HCT116 (cell line): ENCODE data around the gene FGFR3. TPM values are rescaled to one million over a fixed set of nuclear protein-coding genes. Genes with fewer than 3 reads are reported as not detected.

Source experiments
- ATAC-seq: fragments of 200-7000 bp; cut with Tn5 transposase; 2 replicates; pipeline ENCODE4 v1.9.1; 2020; ENCODE audit warnings: mild to moderate bottlenecking, moderate library complexity
- BruUV-seq: library from RNA; stranded (reverse); fragments of 400-500 nt; replicated peaks from 2 replicates; lab custom pipeline; 2021; lab: Mats Ljungman, UMichigan
- CTCF ChIA-PET: fragments of 300-600 bp; sonication (Branson Sonifier 250); formaldehyde crosslinking; loops from one replicate; lab custom pipeline; 2021; ENCODE audit warnings: antibody characterized with exemption; lab: Charles Lee
- POLR2A ChIA-PET: fragments of 300-600, 350-600 bp; sonication (Branson Sonifier 250); formaldehyde crosslinking; loops from one replicate; lab custom pipeline; 2021; ENCODE audit warnings: antibody characterized with exemption; lab: Charles Lee
- RAD21 ChIA-PET, 2 experiments: fragments of 300-600 bp; sonication (Branson Sonifier 250); formaldehyde crosslinking; loops; one replicate each; lab custom pipeline; 2023; ENCODE audit warnings: low total read pairs in 2 of 2; ENCODE audit not compliant: uncharacterized antibody in 2 of 2, unreplicated experiment in 2 of 2, low non-redundant PET in 1 of 2; lab: Charles Lee
- DNase-seq: peaks from one replicate; pipeline ENCODE4 v3.0.0-alpha.2; 2010; ENCODE audit warnings: low read depth, low spot score
- H2AFZ ChIP-seq: fragments of 200-600 bp; shearing (Covaris generic), sonication (generic); 2 replicates; pipeline ENCODE4 v1.6.1; 2017; ENCODE audit warnings: low read depth, mixed run types, mixed read lengths, antibody characterized with exemption, low read length; ENCODE audit not compliant: poor library complexity, severe bottlenecking
- H3K27ac ChIP-seq: 2 replicates; pipeline ENCODE4 v1.5.1; 2012; ENCODE audit warnings: low read depth, low read length
- H3K27me3 ChIP-seq: fragments of 200-600 bp; sonication (generic); 2 replicates; pipeline ENCODE4 v1.6.1; 2016; ENCODE audit warnings: mixed run types, low read length, mixed read lengths; ENCODE audit not compliant: insufficient read depth
- H3K36me3 ChIP-seq, 2 experiments: fragments of 200-500 bp in 1 of 2; fragments of 200-600 bp in 1 of 2; sonication (Bioruptor generic) in 1 of 2; sonication (generic) in 1 of 2; 2 replicates each; pipeline versions ENCODE4 v1.5.1 to v1.6.1; 2014 to 2016; ENCODE audit warnings: low read length in 2 of 2, inconsistent platforms in 1 of 2, mixed read lengths in 1 of 2, mixed run types in 1 of 2; ENCODE audit not compliant: insufficient read depth in 2 of 2, control insufficient read depth in 1 of 2
- H3K4me1 ChIP-seq, 2 experiments: fragments of 200-600 bp in 1 of 2; sonication (generic) in 1 of 2; 2 replicates each; pipeline versions ENCODE4 v1.5.1 to v1.6.1; 2012 to 2017; ENCODE audit warnings: low read length in 2 of 2, inconsistent platforms in 1 of 2, mild to moderate bottlenecking in 1 of 2, mixed read lengths in 1 of 2, mixed run types in 1 of 2, moderate library complexity in 1 of 2; ENCODE audit not compliant: insufficient read depth in 2 of 2, control insufficient read depth in 1 of 2
- H3K4me2 ChIP-seq: fragments of 200-600 bp; sonication (generic); 2 replicates; pipeline ENCODE4 v1.6.1; 2017; ENCODE audit warnings: mixed run types, low read length, mixed read lengths
- H3K4me3 ChIP-seq, 2 experiments: fragments of 200-600 bp in 1 of 2; sonication (generic) in 1 of 2; replicated peaks in 1 of 2; 2 replicates each; pipeline ENCODE4 v1.5.1; 2011 to 2016; ENCODE audit warnings: low read length in 2 of 2, control low read depth in 1 of 2, low read depth in 1 of 2, mild to moderate bottlenecking in 1 of 2, mixed read lengths in 1 of 2, mixed run types in 1 of 2
- H3K79me2 ChIP-seq: fragments of 200-600 bp; sonication (generic); 2 replicates; pipeline ENCODE4 v1.6.1; 2017; ENCODE audit warnings: mild to moderate bottlenecking, mixed run types, low read length, moderate library complexity, mixed read lengths; ENCODE audit not compliant: insufficient read depth
- H3K9ac ChIP-seq: fragments of 200-600 bp; sonication (generic); 2 replicates; pipeline ENCODE4 v1.6.1; 2016; ENCODE audit warnings: low read length, mixed read lengths
- H3K9me2 ChIP-seq: fragments of 200-600 bp; sonication (generic), shearing (Covaris generic); 2 replicates; pipeline ENCODE4 v1.6.1; 2017; ENCODE audit warnings: mixed run types, mild to moderate bottlenecking, moderate library complexity; ENCODE audit not compliant: insufficient read depth
- H3K9me3 ChIP-seq, 2 experiments: fragments of 200-500 bp in 1 of 2; fragments of 200-600 bp in 1 of 2; sonication (Bioruptor generic) in 1 of 2; sonication (generic) in 1 of 2; 2 replicates each; pipeline ENCODE4 v1.6.1; 2014 to 2017; ENCODE audit warnings: low read length in 2 of 2, mixed read lengths in 2 of 2, inconsistent platforms in 1 of 2, low read depth in 1 of 2, mild to moderate bottlenecking in 1 of 2, mixed run types in 1 of 2, moderate library complexity in 1 of 2; ENCODE audit not compliant: control insufficient read depth in 1 of 2, insufficient read depth in 1 of 2
- H4K20me1 ChIP-seq: fragments of 200-600 bp; sonication (generic), shearing (Covaris generic); 2 replicates; pipeline ENCODE4 v1.6.1; 2017; ENCODE audit warnings: mixed run types, mild to moderate bottlenecking, moderate library complexity; ENCODE audit not compliant: insufficient read depth
- CBX3 ChIP-seq: IDR thresholded peaks from 2 replicates; pipeline ENCODE4 v1.6.1; 2012; ENCODE audit warnings: low read depth
- EZH2phosphoT487 ChIP-seq: fragments of 200-600 bp; IDR thresholded peaks from 2 replicates; pipeline ENCODE4 v1.6.1; 2018; ENCODE audit warnings: antibody characterized with exemption, borderline replicate concordance
- POLR2AphosphoS5 ChIP-seq: IDR thresholded peaks from 2 replicates; pipeline ENCODE4 v1.6.1; 2011; ENCODE audit warnings: mild to moderate bottlenecking, low read depth, low read length, moderate library complexity
- TCF7L2 ChIP-seq: IDR thresholded peaks from 2 replicates; pipeline ENCODE4 v1.7.0; 2011; ENCODE audit warnings: borderline replicate concordance, inconsistent platforms; ENCODE audit not compliant: insufficient read depth, insufficient read length; ENCODE audit errors: extremely low read depth
- intact Hi-C: fragments of 100-400 bp; cut with micrococcal nuclease; formaldehyde crosslinking; loops from 2 replicates; pipeline ENCODE4 v1.10.0; 2022
- total RNA-seq: library from RNA; stranded (reverse); gene quantifications from one replicate; pipeline ENCODE4 v1.2.1, GENCODE V29; 2021; ENCODE audit not compliant: unreplicated experiment
- TF ChIP-seq, protein P1 (sequence below): IDR thresholded peaks from 2 replicates; pipeline ENCODE4 v1.6.1; 2012
- TF ChIP-seq, protein P2 (sequence below), 3 experiments: fragments of 200-600 bp in 1 of 3; sonication (generic) in 1 of 3; IDR thresholded peaks in 2 of 3; conservative IDR thresholded peaks in 1 of 3; 2 replicates each; pipeline ENCODE4 v1.5.1; 2012 to 2017; ENCODE audit warnings: low read depth in 2 of 3, low read length in 2 of 3, antibody characterized with exemption in 1 of 3, borderline replicate concordance in 1 of 3, control low read depth in 1 of 3, mild to moderate bottlenecking in 1 of 3, mixed read lengths in 1 of 3, mixed run types in 1 of 3, moderate library complexity in 1 of 3; ENCODE audit not compliant: insufficient read depth in 1 of 3
- TF ChIP-seq, protein P3 (sequence below): IDR thresholded peaks from 2 replicates; pipeline ENCODE4 v1.6.1; 2012; ENCODE audit warnings: low read depth
- TF ChIP-seq, protein P4 (sequence below): IDR thresholded peaks from 2 replicates; pipeline ENCODE4 v1.6.1; 2012

FGFR3 gene
- total RNA-seq, 1 experiment from 2014 or later = 31.7 TPM

DNA sequence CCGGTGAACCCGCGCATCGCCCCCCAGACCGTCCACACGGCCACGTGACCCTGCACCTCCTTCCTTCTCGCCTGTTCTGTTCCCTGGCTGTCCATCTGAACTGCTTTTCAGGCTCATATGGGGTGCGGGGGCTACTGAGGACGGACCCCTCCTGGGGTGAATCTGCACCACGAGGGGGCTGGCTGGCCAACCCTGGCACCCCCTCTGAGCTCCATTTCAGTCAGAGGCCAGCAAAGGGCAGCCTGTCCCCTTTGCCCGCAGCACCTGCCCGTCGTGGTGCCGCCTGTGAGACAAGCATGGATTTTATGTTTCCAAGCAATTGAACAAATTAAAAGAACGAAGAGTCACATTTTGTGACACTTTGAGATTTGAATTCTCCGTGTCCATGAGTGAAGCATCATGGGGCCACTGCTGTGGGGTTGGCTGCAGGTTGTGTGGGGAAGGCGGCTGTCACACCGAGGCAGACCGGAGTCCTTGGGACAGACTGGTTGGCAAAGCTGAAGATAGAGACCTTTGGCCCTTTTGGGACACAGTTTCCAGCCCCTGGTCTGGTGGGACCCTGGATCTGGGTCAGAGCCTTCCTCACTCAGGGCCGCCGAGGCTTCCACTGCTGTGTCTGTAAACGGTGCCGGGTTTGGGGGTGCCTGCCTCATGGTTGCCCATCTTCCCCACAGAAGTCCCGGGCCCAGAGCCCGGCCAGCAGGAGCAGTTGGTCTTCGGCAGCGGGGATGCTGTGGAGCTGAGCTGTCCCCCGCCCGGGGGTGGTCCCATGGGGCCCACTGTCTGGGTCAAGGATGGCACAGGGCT is 5.7 kb downstream of the FGFR3 start:
- no peak overlapping the region for H3K9ac ChIP-seq
- H3K9me2 ChIP-seq = no peaks in the 10 kb centered on the region
- no peaks in the 10 kb centered on the region for H3K9me3 ChIP-seq
- intact Hi-C loops = no loop called here
- peaks cover 0 to 4% of the 10 kb centered on the region in 2 experiments; a peak in 1 of 4 replicates for H3K36me3 ChIP-seq
- H3K79me2 ChIP-seq = peaks cover 15% of the 10 kb centered on the region; the same call in 1 of the 2 replicates
- peaks cover 6 to 14% of the 10 kb centered on the region in 2 experiments; a peak in 3 of 4 replicates for H3K4me1 ChIP-seq
- no peak overlapping the region for H3K4me2 ChIP-seq
- no peak overlapping the region for H3K4me3 ChIP-seq
- ChIA-PET CTCF (no interaction called here), POLR2A (no interaction called here), RAD21 (no interaction called here)
- H2AFZ ChIP-seq = no peak overlapping the region
- DNase-seq = no peak
- no peak for ATAC-seq
- TF ChIP-seq CBX3 (no peak), EZH2phosphoT487 (no peak), TCF7L2 (no peak), POLR2AphosphoS5 (no peak)
- TF ChIP-seq, protein P1, sequence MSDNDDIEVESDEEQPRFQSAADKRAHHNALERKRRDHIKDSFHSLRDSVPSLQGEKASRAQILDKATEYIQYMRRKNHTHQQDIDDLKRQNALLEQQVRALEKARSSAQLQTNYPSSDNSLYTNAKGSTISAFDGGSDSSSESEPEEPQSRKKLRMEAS = no peak
- TF ChIP-seq, protein P2, sequence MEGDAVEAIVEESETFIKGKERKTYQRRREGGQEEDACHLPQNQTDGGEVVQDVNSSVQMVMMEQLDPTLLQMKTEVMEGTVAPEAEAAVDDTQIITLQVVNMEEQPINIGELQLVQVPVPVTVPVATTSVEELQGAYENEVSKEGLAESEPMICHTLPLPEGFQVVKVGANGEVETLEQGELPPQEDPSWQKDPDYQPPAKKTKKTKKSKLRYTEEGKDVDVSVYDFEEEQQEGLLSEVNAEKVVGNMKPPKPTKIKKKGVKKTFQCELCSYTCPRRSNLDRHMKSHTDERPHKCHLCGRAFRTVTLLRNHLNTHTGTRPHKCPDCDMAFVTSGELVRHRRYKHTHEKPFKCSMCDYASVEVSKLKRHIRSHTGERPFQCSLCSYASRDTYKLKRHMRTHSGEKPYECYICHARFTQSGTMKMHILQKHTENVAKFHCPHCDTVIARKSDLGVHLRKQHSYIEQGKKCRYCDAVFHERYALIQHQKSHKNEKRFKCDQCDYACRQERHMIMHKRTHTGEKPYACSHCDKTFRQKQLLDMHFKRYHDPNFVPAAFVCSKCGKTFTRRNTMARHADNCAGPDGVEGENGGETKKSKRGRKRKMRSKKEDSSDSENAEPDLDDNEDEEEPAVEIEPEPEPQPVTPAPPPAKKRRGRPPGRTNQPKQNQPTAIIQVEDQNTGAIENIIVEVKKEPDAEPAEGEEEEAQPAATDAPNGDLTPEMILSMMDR (IDR thresholded peaks at IDR 0.05 in 2 of 3, conservative IDR thresholded peaks at IDR 0.05 in 1 of 3; ENCODE audit: borderline replicate concordance in 1 of 3, insufficient read depth in 1 of 3, low read depth in 2 of 3, low read length in 2 of 3) = no peak
- TF ChIP-seq, protein P3, sequence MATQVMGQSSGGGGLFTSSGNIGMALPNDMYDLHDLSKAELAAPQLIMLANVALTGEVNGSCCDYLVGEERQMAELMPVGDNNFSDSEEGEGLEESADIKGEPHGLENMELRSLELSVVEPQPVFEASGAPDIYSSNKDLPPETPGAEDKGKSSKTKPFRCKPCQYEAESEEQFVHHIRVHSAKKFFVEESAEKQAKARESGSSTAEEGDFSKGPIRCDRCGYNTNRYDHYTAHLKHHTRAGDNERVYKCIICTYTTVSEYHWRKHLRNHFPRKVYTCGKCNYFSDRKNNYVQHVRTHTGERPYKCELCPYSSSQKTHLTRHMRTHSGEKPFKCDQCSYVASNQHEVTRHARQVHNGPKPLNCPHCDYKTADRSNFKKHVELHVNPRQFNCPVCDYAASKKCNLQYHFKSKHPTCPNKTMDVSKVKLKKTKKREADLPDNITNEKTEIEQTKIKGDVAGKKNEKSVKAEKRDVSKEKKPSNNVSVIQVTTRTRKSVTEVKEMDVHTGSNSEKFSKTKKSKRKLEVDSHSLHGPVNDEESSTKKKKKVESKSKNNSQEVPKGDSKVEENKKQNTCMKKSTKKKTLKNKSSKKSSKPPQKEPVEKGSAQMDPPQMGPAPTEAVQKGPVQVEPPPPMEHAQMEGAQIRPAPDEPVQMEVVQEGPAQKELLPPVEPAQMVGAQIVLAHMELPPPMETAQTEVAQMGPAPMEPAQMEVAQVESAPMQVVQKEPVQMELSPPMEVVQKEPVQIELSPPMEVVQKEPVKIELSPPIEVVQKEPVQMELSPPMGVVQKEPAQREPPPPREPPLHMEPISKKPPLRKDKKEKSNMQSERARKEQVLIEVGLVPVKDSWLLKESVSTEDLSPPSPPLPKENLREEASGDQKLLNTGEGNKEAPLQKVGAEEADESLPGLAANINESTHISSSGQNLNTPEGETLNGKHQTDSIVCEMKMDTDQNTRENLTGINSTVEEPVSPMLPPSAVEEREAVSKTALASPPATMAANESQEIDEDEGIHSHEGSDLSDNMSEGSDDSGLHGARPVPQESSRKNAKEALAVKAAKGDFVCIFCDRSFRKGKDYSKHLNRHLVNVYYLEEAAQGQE = no peak
- TF ChIP-seq, protein P4, sequence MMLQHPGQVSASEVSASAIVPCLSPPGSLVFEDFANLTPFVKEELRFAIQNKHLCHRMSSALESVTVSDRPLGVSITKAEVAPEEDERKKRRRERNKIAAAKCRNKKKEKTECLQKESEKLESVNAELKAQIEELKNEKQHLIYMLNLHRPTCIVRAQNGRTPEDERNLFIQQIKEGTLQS = no peak
- TF ChIP-seq, all 23 proteins: peak for 0
- no peak overlapping the region for H3K27ac ChIP-seq
- H4K20me1 ChIP-seq = no peaks in the 10 kb centered on the region
- BruUV-seq = no TSS peak
- no peaks in the 10 kb centered on the region for H3K27me3 ChIP-seq
